ENCODE data around the gene ERICH6B.

GRCh38 chr13:45545686-45546409 lies 69.7 kb downstream of the ERICH6B start:
- TF ChIP-seq SUZ12 (IDR thresholded peaks at IDR 0.05; ENCODE audit: extremely low read depth, insufficient read depth, insufficient read length), result no peak
- no peak for TF ChIP-seq YY1 (IDR thresholded peaks at IDR 0.05; ENCODE audit: insufficient read depth, insufficient read length)
- no peak for TF ChIP-seq ZNF274 (IDR thresholded peaks at IDR 0.05; ENCODE audit: low read depth, low read length)
